ENCODE measurements around the gene RSRC2. TPM values are rescaled to one million over a fixed set of nuclear protein-coding genes. Genes with fewer than 3 reads are reported as not detected.

Gene RSRC2
- total RNA-seq, 5 donors from 2014 or later (not counting 1 experiment from before 2014, with no cell fraction given): 92.8 to 237 (median 108) TPM

DNA sequence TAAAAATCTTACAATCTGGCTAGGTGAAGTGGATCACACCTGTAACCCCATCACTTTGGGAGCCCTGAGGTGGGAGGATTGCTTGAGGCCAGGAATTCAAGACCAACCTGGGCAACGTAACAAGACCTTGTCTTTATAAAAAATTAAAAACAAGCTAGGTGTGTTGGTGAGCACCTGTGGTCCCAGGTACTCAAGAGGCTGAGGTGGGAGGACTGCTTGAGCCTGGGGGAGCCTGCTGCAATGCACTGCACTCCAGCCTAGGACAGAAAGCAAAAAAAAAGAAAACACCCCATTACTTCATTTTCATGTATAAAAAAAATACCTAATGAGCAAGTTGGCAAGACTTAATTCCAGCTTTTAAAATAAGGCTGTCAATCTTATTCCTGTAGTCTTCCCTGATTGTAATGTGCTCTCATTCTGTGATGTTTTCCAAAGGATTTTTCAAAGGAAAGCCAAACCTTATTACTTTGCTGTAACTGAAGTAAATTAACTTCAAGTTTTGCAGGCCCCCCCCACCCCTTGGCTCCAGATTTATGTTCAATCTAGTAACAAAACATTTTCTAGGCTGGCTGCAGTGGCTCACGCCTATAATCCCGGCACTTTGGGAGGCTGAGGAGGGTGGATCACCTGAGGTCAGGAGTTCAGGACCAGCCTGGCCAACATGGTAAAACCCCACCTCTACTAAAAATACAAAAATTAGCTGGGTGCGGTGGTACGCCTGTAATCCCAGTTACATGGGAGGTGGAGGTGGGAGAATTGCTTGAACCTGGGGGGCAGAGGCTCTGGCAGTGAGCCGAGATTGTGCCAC is 22.7 kb downstream of the RSRC2 start:
- peaks cover 10 to 59% of the 10 kb centered on the region in 2 donors for H3K36me3 ChIP-seq (ENCODE audit: control insufficient read depth in 2 of 2, extremely low read depth in 1 of 2, insufficient read depth in 1 of 2, low read length in 1 of 2)
- Mint-ChIP-seq H3K27me3 (no peaks in the 10 kb centered on the region), H3K36me3 (peaks cover 36% of the 10 kb centered on the region)

DNA sequence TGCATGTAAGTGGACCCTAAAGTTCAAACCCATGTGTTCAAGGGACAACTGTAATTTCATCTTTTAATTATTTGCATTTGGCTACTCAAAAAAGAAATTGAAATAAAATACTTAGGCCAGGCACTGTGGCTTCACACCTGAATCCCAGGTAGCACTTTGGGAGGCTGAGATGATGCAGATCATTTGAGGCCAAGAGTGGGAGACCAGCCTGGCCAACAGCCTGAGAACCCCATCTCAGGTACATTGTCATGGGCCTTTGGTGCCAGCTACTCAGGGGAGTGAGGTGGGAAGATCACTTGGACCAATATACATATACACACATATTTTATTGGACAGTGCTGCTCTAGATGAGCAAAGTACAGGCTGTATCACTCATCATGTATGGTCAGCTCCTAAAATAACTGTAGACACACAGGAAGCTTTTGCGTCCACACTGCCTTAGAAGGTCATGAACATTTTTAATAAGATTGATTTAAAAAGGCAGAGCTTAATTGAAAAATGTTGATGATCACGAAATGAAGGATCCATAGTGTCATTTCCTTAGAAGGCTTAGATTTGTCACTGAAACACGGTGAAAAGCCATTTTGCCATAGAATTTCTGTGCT is 23.5 kb downstream of the RSRC2 start:
- no peak for DNase-seq
- POLR2A ChIA-PET: interaction anchor here (0.6 to 1.5 kb wide), 8 partner anchors 10 to 689 kb away, joined by 3 to 4 read pairs (median 4); partner anchors contain the start of gene RSRC2 (in 1 of the 2)
- Mint-ChIP-seq H3K9me3 (no peaks in the 10 kb centered on the region), H3K36me3 (peaks cover 36% of the 10 kb centered on the region), H3K4me3 (no peak overlapping the region), H3K4me1 (peaks cover 30 to 35% (median 32%) of the 10 kb centered on the region in 3 donors), H3K27ac (peak overlapping the region; percentile 34 to 49), H3K27me3 (no peaks in the 10 kb centered on the region)
- H3K27me3 ChIP-seq (replicated peaks in 1 of 2; ENCODE audit: control insufficient read depth in 2 of 2, extremely low read depth in 1 of 2, insufficient read depth in 2 of 2, low read length in 1 of 2): no peaks in the 10 kb centered on the region
- CTCF ChIA-PET: interaction anchor here in 1 of 2 donors (1.0 kb wide), 1 partner anchor 23 kb away, joined by 3 read pairs; no protein-coding TSS in a partner anchor
- 100% methylated on average over 1 of the region's 3 CpGs for whole genome bisulfite sequencing (ENCODE audit: insufficient coverage)
- ATAC-seq (replicated peaks in 1 of 4): no peak
- no peaks in the 10 kb centered on the region for H3K9me3 ChIP-seq
- H3K4me3 ChIP-seq (ENCODE audit: control insufficient read depth in 1 of 2, extremely low read depth in 1 of 2, low read length in 1 of 2): no peak overlapping the region
- H3K27ac ChIP-seq (ENCODE audit: low read length): no peak overlapping the region
- H3K36me3 ChIP-seq (ENCODE audit: control insufficient read depth in 2 of 2, extremely low read depth in 1 of 2, insufficient read depth in 1 of 2, low read length in 1 of 2): peaks cover 10 to 52% of the 10 kb centered on the region in 2 donors
- H3K4me1 ChIP-seq (ENCODE audit: control insufficient read depth in 1 of 2, extremely low read depth in 1 of 2, insufficient read depth in 2 of 2, low read length in 2 of 2): peaks cover 15 to 21% of the 10 kb centered on the region in 2 experiments

More for the DNA sequence above, 22.7 kb downstream of the RSRC2 start:
- H3K27ac ChIP-seq (ENCODE audit: low read length): no peak overlapping the region
- ChIA-PET CTCF (interaction anchor here in 1 of 2 donors (1.0 to 1.1 kb wide), 2 partner anchors 22 to 104 kb away, joined by 3 to 4 read pairs; no protein-coding TSS in a partner anchor), POLR2A (interaction anchor here (0.6 to 1.5 kb wide), 8 partner anchors 9 to 1584 kb away, joined by 3 to 8 read pairs (median 4); partner anchors contain the start of gene RSRC2 (in 1 of the 2))
- no peak for ATAC-seq (replicated peaks in 1 of 4)
- Mint-ChIP-seq H3K27ac (peak overlapping the region in 1 of 2 donors; percentile 34), H3K9me3 (no peaks in the 10 kb centered on the region), H3K4me3 (no peak overlapping the region), H3K4me1 (peaks cover 23 to 29% (median 25%) of the 10 kb centered on the region in 3 donors)
- no peaks in the 10 kb centered on the region for H3K9me3 ChIP-seq
- no peak overlapping the region for H3K4me3 ChIP-seq (ENCODE audit: control insufficient read depth in 1 of 2, extremely low read depth in 1 of 2, low read length in 1 of 2)
- DNase-seq: no peak
- no CpG with 5 or more reads among the region's 6 CpGs for WGBS (ENCODE audit: insufficient coverage)
- no peaks in the 10 kb centered on the region for H3K27me3 ChIP-seq (replicated peaks in 1 of 2; ENCODE audit: control insufficient read depth in 2 of 2, extremely low read depth in 1 of 2, insufficient read depth in 2 of 2, low read length in 1 of 2)
- H3K4me1 ChIP-seq (ENCODE audit: control insufficient read depth in 1 of 2, extremely low read depth in 1 of 2, insufficient read depth in 2 of 2, low read length in 2 of 2): peaks cover 11 to 19% of the 10 kb centered on the region in 2 experiments

DNA sequence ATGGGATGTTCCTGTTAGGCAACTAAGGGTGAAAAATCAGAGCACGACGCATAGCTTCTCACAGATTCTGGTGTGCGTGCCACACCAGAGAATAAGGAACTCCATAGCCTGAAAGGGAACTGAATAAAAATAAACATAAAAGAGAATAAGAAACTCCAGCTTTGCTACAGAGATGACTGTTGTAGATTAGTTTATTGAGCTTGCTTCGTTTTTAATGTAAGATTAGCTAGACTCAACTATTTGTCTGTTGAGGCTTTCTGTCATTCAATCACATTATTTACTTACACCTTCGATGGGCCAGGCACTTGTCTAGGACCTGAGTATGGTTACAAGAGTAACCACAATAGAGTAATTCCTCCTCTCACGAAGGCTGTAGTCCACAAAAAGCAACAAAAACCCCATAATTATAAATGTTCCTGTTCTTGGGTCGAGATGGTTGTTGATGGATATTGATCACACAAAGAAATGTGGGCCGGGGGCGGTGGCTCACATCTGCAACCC is 25.2 kb downstream of the RSRC2 start:
- Histone ChIP-seq H3K36me3 (ENCODE audit: control insufficient read depth in 2 of 2, extremely low read depth in 1 of 2, insufficient read depth in 1 of 2, low read length in 1 of 2) (peaks cover 7 to 36% of the 10 kb centered on the region in 2 donors), H3K27ac (ENCODE audit: low read length) (peak overlapping the region; percentile 83), H3K9me3 (no peaks in the 10 kb centered on the region), H3K4me1 (ENCODE audit: control insufficient read depth in 1 of 2, extremely low read depth in 1 of 2, insufficient read depth in 2 of 2, low read length in 2 of 2) (peaks cover 15 to 32% of the 10 kb centered on the region in 2 experiments), H3K4me3 (ENCODE audit: control insufficient read depth in 1 of 2, extremely low read depth in 1 of 2, low read length in 1 of 2) (peak overlapping the region; percentile 68 to 76), H3K27me3 (replicated peaks in 1 of 2; ENCODE audit: control insufficient read depth in 2 of 2, extremely low read depth in 1 of 2, insufficient read depth in 2 of 2, low read length in 1 of 2) (no peaks in the 10 kb centered on the region)
- POLR2A ChIA-PET: interaction anchor here (0.5 to 3.7 kb wide), 17 partner anchors 9 to 1599 kb away, joined by 3 to 34 read pairs (median 7); partner anchors contain the start of genes KNTC1 (in 2 of the 2), RSRC2 (in 2 of the 2), CCDC62 (in 1 of the 2) and DIABLO (in 1 of the 2)
- DNase-seq: no peak
- WGBS (ENCODE audit: insufficient coverage): no CpG with 5 or more reads among the region's 9 CpGs
- H3K4me3 Mint-ChIP-seq: peak overlapping the region; percentile 96 to 97 (median 97)
- H3K27ac Mint-ChIP-seq: peak overlapping the region; percentile 89 to 98
- CTCF ChIA-PET: interaction anchor here in 1 of 2 donors (0.6 to 3.9 kb wide), 9 partner anchors 19 to 689 kb away, joined by 3 to 15 read pairs (median 4); partner anchors contain the start of genes DIABLO, KNTC1 and RSRC2
- peaks cover 39 to 41% (median 39%) of the 10 kb centered on the region in 3 donors for H3K4me1 Mint-ChIP-seq
- no peaks in the 10 kb centered on the region for H3K9me3 Mint-ChIP-seq
- no peaks in the 10 kb centered on the region for H3K27me3 Mint-ChIP-seq
- peaks cover 28% of the 10 kb centered on the region for H3K36me3 Mint-ChIP-seq
- ATAC-seq (replicated peaks in 1 of 4): no peak

DNA sequence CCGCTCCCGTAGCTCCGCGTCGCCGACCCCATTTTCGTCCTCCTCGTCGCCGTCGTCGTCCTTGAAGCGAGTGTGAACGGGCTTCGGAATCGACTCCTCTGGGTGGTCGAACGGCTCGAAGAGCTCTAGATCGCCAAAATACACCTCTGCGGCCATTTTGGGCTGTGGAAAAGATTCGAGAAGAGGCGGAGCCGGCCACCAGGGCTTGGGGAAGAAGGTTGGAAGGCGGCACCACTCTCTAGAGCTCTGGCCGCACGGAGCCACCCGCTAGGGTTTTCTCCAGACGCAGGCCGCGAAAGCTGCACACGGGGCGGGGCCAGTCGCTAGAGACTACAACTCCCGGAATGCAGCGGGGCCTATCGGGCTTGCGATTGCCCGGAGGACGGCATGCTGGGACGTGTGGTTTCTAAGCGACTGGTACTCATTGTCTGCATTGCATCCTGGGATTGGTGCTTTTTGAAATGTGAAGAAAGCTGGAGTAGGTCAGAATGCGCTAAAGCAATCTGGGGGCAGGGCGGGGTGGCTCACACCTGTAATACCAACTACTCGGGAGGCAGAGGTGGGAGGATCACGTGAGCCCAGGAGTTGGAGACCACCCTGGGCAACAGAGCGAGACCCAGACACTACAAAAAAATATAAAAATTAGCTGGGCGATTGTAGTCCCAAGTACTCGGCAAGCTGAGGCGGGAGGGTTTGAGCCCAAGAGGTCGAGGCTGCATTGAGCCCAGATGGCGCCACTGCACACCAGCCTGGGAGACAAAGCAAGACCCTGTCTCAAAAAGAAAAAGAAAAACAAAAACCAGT is 25.8 kb downstream of the RSRC2 start, which contains the start of gene ZCCHC8:
ZCCHC8 (minus strand) TSS at position 248 of the 804 bp plus-strand sequence; CDS start at position 156, 92 bp downstream.
- no peaks in the 10 kb centered on the region for H3K27me3 ChIP-seq (replicated peaks in 1 of 2; ENCODE audit: control insufficient read depth in 2 of 2, extremely low read depth in 1 of 2, insufficient read depth in 2 of 2, low read length in 1 of 2)
- Mint-ChIP-seq H3K27me3 (no peaks in the 10 kb centered on the region), H3K36me3 (peaks cover 24% of the 10 kb centered on the region), H3K4me1 (peaks cover 41 to 42% (median 41%) of the 10 kb centered on the region in 3 donors), H3K9me3 (no peaks in the 10 kb centered on the region), H3K4me3 (peak within 1 kb of the TSS; percentile 96 to 97 (median 97)), H3K27ac (peak within 1 kb of the TSS; percentile 89 to 98)
- peak; percentile 93 to 97 (median 96) for ATAC-seq (replicated peaks in 1 of 4)
- H3K4me3 ChIP-seq (ENCODE audit: control insufficient read depth in 1 of 2, extremely low read depth in 1 of 2, low read length in 1 of 2): peak within 1 kb of the TSS; percentile 68 to 76
- POLR2A ChIA-PET: interaction anchor here (0.5 to 3.7 kb wide), 19 partner anchors 10 to 1598 kb away, joined by 3 to 34 read pairs (median 7); partner anchors contain the start of genes KNTC1 (in 2 of the 2), RSRC2 (in 2 of the 2), CCDC62 (in 1 of the 2) and DIABLO (in 1 of the 2)
- peaks cover 15 to 32% of the 10 kb centered on the region in 2 experiments for H3K4me1 ChIP-seq (ENCODE audit: control insufficient read depth in 1 of 2, extremely low read depth in 1 of 2, insufficient read depth in 2 of 2, low read length in 2 of 2)
- peaks cover 7 to 31% of the 10 kb centered on the region in 2 donors for H3K36me3 ChIP-seq (ENCODE audit: control insufficient read depth in 2 of 2, extremely low read depth in 1 of 2, insufficient read depth in 1 of 2, low read length in 1 of 2)
- CTCF ChIA-PET: interaction anchor here in 1 of 2 donors (0.5 to 3.9 kb wide), 11 partner anchors 20 to 769 kb away, joined by 3 to 15 read pairs (median 4); partner anchors contain the start of genes DIABLO, KNTC1 and RSRC2
- peak; percentile 87 to 98 (median 95) for DNase-seq
- under 1% methylated on average over 49 of the region's 52 CpGs for WGBS (ENCODE audit: insufficient coverage)
- peak within 1 kb of the TSS; percentile 83 for H3K27ac ChIP-seq (ENCODE audit: low read length)
- no peaks in the 10 kb centered on the region for H3K9me3 ChIP-seq

DNA sequence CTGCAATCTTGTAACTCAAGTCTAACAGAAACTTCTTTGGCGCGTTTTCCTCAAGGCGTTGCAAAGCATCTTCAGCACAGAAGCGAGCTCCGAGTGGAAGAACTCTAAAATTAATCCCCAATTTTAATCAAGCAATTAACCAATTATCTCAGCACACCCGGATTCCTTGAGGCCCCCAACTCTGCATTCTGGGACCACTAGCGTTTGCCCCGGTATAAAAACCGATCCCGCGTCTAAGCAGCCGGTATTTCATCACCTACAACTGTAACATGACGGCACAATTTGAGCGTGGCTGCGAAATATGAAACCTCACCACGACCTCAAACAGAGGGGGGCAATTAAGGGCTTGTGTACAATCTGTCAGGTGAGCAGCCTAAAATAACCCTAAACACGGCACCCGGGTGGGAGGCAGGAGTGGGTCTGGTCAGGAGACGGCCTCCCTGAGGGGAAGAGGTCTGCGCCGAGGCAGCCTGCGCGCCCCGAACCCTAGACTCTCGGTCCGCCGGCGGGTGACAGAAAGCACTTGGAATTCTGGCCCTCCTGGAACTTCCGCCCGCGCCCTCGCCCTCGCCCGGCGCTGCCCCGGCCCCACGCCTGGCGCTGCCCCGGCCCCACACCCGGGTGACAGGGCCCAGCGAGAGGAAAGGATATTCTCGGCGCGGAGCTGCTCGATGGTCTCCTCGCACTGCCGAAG is 26.6 kb downstream of the RSRC2 start:
- H3K27ac Mint-ChIP-seq: peak overlapping the region; percentile 89 to 98
- H3K36me3 ChIP-seq (ENCODE audit: control insufficient read depth in 2 of 2, extremely low read depth in 1 of 2, insufficient read depth in 1 of 2, low read length in 1 of 2): peaks cover under 1 to 29% of the 10 kb centered on the region in 2 donors
- H3K4me3 Mint-ChIP-seq: peak overlapping the region; percentile 96 to 97 (median 97)
- ChIA-PET CTCF (interaction anchor here in 1 of 2 donors (0.8 to 3.9 kb wide), 5 partner anchors 27 to 233 kb away, joined by 3 to 15 read pairs (median 8); partner anchors contain the start of genes KNTC1 and RSRC2), POLR2A (interaction anchor here (0.5 to 3.7 kb wide), 15 partner anchors 10 to 884 kb away, joined by 3 to 34 read pairs (median 8); partner anchors contain the start of genes KNTC1 (in 2 of the 2), RSRC2 (in 2 of the 2) and KMT5A (in 1 of the 2))
- no peaks in the 10 kb centered on the region for H3K9me3 Mint-ChIP-seq
- under 1% methylated on average over 43 of the region's 47 CpGs for WGBS (ENCODE audit: insufficient coverage)
- peak overlapping the region; percentile 83 for H3K27ac ChIP-seq (ENCODE audit: low read length)
- no peaks in the 10 kb centered on the region for H3K27me3 Mint-ChIP-seq
- peaks cover 45 to 47% (median 46%) of the 10 kb centered on the region in 3 donors for H3K4me1 Mint-ChIP-seq
- DNase-seq (peak in 34 of 35 experiments; percentile 7 to 72 (median 42)), ATAC-seq (replicated peaks in 1 of 4) (peak; percentile 7 to 34 (median 12))
- H3K36me3 Mint-ChIP-seq: peaks cover 22% of the 10 kb centered on the region
- peak overlapping the region; percentile 68 to 76 for H3K4me3 ChIP-seq (ENCODE audit: control insufficient read depth in 1 of 2, extremely low read depth in 1 of 2, low read length in 1 of 2)
- peaks cover 15 to 32% of the 10 kb centered on the region in 2 experiments for H3K4me1 ChIP-seq (ENCODE audit: control insufficient read depth in 1 of 2, extremely low read depth in 1 of 2, insufficient read depth in 2 of 2, low read length in 2 of 2)
- H3K9me3 ChIP-seq: no peaks in the 10 kb centered on the region
- H3K27me3 ChIP-seq (replicated peaks in 1 of 2; ENCODE audit: control insufficient read depth in 2 of 2, extremely low read depth in 1 of 2, insufficient read depth in 2 of 2, low read length in 1 of 2): no peaks in the 10 kb centered on the region
